ENCODE data around the gene CNTNAP4.

CNTNAP4 gene

DNA sequence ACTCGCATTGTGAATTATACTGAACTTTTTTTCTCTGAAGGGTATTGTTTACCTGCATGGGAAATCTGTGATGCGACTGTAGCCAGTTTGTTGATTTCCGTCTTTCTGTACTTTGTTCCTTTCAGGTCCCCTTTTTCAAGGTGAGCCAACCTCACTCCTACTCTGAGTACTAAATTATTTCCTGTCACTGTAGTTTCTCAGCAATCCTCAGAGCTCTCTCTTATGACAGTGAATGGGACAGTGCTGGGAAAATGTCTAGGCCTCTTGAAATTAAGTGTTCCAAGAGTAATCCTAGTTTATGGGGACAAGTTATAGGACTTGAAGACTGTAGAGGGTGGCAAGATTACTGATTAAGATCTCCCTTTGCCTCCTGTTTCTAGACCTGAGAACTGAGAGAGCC, 167.6 kb downstream of the CNTNAP4 start:
- no peak overlapping the region for H3K4me3 ChIP-seq (replicated peaks in 1 of 2; ENCODE audit: low read depth in 2 of 2, low read length in 2 of 2)
- no peak for DNase-seq (ENCODE audit: low read depth in 2 of 2)
- TF ChIP-seq CTCF (IDR thresholded peaks at IDR 0.05; ENCODE audit: low read depth, low read length), result no peak

- no peak for DNase-seq (ENCODE audit: low read depth in 2 of 2)
- H3K4me3 ChIP-seq (replicated peaks in 1 of 2; ENCODE audit: low read depth in 2 of 2, low read length in 2 of 2), result no peak overlapping the region
- no peak for TF ChIP-seq CTCF (IDR thresholded peaks at IDR 0.05; ENCODE audit: low read depth, low read length)
Measured at GRCh38 chr16:76445815-76446214, 168.6 kb downstream of the CNTNAP4 start.

DNA sequence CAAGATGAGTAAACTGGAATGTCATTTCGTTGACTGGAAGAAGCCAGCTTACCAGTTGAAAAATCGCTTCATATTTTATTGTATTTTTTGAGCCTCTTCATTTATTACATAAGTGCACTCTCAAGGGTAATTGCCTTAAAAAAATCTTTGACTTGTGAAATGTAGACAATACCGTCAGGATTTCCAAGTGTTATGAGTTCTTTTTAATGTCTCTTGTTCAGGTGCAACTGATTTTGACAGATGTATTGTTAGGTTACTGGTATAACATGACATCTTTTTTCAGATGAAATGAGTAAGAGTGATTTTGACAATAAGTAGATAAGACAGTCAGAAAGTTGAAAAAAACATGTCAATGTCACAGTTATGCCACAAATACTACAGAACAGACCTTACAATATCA, 169.1 kb downstream of the CNTNAP4 start:
- TF ChIP-seq CTCF (IDR thresholded peaks at IDR 0.05; ENCODE audit: low read depth, low read length), result no peak
- H3K4me3 ChIP-seq (replicated peaks in 1 of 2; ENCODE audit: low read depth in 2 of 2, low read length in 2 of 2), result no peak overlapping the region
- DNase-seq (ENCODE audit: low read depth in 2 of 2), result no peak

DNA sequence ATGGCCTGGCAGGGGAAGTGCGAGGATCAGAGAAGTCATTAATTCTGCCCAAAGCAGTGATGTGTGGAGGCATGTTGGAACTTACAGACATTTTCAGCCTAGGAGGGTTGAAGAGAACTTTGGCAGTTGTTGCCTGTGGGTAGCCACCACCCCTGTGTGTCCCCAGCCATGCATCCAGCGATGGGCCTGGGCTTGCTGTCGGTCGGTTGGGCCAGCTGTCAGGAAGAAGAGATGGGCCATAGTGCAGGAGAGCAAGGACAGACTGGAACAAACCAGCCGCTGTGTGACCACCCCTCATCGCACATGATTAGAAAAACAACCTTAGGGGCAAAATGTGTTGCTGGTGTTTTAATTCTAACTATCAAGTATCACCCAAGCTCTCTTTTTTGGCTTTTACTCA, 173.7 kb downstream of the CNTNAP4 start:
- no peak for DNase-seq (ENCODE audit: low read depth in 2 of 2)
- no peak overlapping the region for H3K4me3 ChIP-seq (replicated peaks in 1 of 2; ENCODE audit: low read depth in 2 of 2, low read length in 2 of 2)
- no peak for TF ChIP-seq CTCF (IDR thresholded peaks at IDR 0.05; ENCODE audit: low read depth, low read length)

DNA sequence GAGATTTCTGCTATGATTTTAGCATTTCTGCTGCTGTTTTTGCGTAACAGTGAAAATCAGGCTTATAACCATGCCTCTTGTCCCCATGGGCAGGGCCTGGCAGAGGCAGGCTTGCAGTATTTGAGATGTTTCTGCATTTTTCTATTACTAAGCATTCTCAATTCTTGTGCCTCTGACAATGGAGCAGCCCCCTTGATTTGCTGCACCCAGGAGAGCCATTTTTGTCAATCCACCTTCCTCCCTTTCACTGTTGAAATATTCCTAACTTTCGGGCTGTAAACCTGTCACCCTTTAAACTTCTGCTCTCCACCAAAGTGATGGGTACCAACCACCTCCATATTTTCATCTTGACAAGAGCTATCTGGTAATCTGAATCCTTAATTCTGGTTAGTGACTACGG, 178.1 kb downstream of the CNTNAP4 start:
- H3K4me3 ChIP-seq (replicated peaks in 1 of 2; ENCODE audit: low read depth in 2 of 2, low read length in 2 of 2), result no peak overlapping the region
- no peak for DNase-seq (ENCODE audit: low read depth in 2 of 2)
- no peak for TF ChIP-seq CTCF (IDR thresholded peaks at IDR 0.05; ENCODE audit: low read depth, low read length)

DNA sequence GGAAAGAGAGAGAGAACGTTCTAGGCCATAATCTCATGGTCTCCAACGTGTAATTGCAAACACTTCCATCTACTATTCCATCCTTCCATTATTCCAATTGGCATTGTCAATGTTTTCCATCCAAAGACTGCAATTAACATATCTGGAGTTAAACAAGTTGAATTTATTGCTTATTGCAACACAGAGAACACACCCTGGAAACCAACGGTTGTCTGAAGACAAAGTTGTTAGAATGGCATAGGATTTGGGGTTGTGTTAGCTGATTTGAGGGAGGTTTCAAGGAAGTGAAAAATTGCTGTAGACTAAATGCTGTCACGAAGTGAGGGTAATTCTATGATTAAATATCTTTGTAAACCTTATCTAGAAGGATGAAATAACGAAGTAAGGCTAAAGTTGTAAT, 178.8 kb downstream of the CNTNAP4 start:
- TF ChIP-seq CTCF (IDR thresholded peaks at IDR 0.05; ENCODE audit: low read depth, low read length), result no peak
- H3K4me3 ChIP-seq (replicated peaks in 1 of 2; ENCODE audit: low read depth in 2 of 2, low read length in 2 of 2), result no peak overlapping the region
- DNase-seq (ENCODE audit: low read depth in 2 of 2), result no peak

DNA sequence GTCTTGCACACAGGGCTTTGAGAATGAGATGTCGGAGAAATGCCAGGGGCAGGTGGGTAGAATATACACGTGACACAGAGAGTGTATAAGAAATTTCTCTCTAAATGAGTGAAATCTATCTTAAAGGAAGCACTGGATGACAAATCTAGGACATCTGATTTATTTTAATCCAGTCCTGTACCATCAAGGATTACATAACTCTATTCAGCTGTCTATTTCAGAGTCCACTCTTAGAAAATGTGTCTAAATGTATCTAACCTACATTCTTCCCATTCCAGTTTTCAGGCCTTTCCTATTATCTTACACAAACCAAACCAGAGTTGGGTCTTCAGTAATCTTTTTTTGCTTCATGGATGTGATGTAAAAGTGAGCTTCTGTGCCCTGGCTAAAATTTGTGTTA, 181.9 kb downstream of the CNTNAP4 start:
- H3K4me3 ChIP-seq (replicated peaks in 1 of 2; ENCODE audit: low read depth in 2 of 2, low read length in 2 of 2), result no peak overlapping the region
- DNase-seq (ENCODE audit: low read depth in 2 of 2), result no peak

More for the DNA sequence above, 181.9 kb downstream of the CNTNAP4 start:
- TF ChIP-seq CTCF (IDR thresholded peaks at IDR 0.05; ENCODE audit: low read depth, low read length), result no peak
